ENCODE measurements around the gene LSM2. TPM values are rescaled to one million over a fixed set of nuclear protein-coding genes. Genes with fewer than 3 reads are reported as not detected.

Gene LSM2
- total and polyA plus RNA-seq, 9 of the 15 experiments (the other 6 are each of a cell fraction or from before 2014, with no cell fraction given): 154 to 407 (median 223) TPM

GRCh38 chr6:31805939-31806469 is 762 bp downstream of the LSM2 start (continued):
- TF ChIP-seq CXXC5 (CRISPR knock-in tag; IDR thresholded peaks at IDR 0.05) (no peak), ARNT (IDR thresholded peaks at IDR 0.05) (0 out of 4 replicates have a peak, but pooled peaks of 1 of the 2 experiments have one; percentile 37), TBP (optimal IDR thresholded peaks at IDR 0.05; ENCODE audit: low read depth, low read length) (no peak), CBX5 (IDR thresholded peaks at IDR 0.05; ENCODE audit: borderline replicate concordance, low read depth) (no peak), HES1 (IDR thresholded peaks at IDR 0.05; ENCODE audit: low read depth) (no peak), KDM2B (CRISPR knock-in tag; IDR thresholded peaks at IDR 0.05) (no peak), ASH1L (IDR thresholded peaks at IDR 0.05; ENCODE audit: borderline replicate concordance, low read depth, partially characterized antibody) (peak; percentile 6), ZBTB1 (CRISPR knock-in tag; IDR thresholded peaks at IDR 0.05; ENCODE audit: borderline replicate concordance, low read depth) (no peak), POLR2AphosphoS2 (IDR thresholded peaks at IDR 0.05; ENCODE audit: low read length) (no peak), TAF15 (IDR thresholded peaks at IDR 0.05; ENCODE audit: low read depth, low read length) (no peak), SMAD3 (CRISPR knock-in tag; conservative IDR thresholded peaks at IDR 0.05) (no peak), RBM25 (IDR thresholded peaks at IDR 0.05; ENCODE audit: low read depth, low read length, severe bottlenecking) (no peak), ZNF398 (CRISPR knock-in tag; IDR thresholded peaks at IDR 0.05) (0 out of 2 replicates have a peak, but pooled peaks have one; percentile 39), RUNX1 (IDR thresholded peaks at IDR 0.05; ENCODE audit: low read depth) (peak; percentile 33; the same call in 1 of the 2 replicates), ZNF184 (CRISPR knock-in tag; IDR thresholded peaks at IDR 0.05) (no peak), MTA1 (IDR thresholded peaks at IDR 0.05; ENCODE audit: borderline replicate concordance) (no peak)
- TF ChIP-seq, protein P1, sequence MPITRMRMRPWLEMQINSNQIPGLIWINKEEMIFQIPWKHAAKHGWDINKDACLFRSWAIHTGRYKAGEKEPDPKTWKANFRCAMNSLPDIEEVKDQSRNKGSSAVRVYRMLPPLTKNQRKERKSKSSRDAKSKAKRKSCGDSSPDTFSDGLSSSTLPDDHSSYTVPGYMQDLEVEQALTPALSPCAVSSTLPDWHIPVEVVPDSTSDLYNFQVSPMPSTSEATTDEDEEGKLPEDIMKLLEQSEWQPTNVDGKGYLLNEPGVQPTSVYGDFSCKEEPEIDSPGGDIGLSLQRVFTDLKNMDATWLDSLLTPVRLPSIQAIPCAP (CRISPR knock-in tag; IDR thresholded peaks at IDR 0.05; ENCODE audit: borderline replicate concordance): no peak
- TF ChIP-seq, protein P2, sequence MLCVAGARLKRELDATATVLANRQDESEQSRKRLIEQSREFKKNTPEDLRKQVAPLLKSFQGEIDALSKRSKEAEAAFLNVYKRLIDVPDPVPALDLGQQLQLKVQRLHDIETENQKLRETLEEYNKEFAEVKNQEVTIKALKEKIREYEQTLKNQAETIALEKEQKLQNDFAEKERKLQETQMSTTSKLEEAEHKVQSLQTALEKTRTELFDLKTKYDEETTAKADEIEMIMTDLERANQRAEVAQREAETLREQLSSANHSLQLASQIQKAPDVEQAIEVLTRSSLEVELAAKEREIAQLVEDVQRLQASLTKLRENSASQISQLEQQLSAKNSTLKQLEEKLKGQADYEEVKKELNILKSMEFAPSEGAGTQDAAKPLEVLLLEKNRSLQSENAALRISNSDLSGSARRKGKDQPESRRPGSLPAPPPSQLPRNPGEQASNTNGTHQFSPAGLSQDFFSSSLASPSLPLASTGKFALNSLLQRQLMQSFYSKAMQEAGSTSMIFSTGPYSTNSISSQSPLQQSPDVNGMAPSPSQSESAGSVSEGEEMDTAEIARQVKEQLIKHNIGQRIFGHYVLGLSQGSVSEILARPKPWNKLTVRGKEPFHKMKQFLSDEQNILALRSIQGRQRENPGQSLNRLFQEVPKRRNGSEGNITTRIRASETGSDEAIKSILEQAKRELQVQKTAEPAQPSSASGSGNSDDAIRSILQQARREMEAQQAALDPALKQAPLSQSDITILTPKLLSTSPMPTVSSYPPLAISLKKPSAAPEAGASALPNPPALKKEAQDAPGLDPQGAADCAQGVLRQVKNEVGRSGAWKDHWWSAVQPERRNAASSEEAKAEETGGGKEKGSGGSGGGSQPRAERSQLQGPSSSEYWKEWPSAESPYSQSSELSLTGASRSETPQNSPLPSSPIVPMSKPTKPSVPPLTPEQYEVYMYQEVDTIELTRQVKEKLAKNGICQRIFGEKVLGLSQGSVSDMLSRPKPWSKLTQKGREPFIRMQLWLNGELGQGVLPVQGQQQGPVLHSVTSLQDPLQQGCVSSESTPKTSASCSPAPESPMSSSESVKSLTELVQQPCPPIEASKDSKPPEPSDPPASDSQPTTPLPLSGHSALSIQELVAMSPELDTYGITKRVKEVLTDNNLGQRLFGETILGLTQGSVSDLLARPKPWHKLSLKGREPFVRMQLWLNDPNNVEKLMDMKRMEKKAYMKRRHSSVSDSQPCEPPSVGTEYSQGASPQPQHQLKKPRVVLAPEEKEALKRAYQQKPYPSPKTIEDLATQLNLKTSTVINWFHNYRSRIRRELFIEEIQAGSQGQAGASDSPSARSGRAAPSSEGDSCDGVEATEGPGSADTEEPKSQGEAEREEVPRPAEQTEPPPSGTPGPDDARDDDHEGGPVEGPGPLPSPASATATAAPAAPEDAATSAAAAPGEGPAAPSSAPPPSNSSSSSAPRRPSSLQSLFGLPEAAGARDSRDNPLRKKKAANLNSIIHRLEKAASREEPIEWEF (CRISPR knock-in tag; IDR thresholded peaks at IDR 0.05): no peak
- TF ChIP-seq, protein P3, sequence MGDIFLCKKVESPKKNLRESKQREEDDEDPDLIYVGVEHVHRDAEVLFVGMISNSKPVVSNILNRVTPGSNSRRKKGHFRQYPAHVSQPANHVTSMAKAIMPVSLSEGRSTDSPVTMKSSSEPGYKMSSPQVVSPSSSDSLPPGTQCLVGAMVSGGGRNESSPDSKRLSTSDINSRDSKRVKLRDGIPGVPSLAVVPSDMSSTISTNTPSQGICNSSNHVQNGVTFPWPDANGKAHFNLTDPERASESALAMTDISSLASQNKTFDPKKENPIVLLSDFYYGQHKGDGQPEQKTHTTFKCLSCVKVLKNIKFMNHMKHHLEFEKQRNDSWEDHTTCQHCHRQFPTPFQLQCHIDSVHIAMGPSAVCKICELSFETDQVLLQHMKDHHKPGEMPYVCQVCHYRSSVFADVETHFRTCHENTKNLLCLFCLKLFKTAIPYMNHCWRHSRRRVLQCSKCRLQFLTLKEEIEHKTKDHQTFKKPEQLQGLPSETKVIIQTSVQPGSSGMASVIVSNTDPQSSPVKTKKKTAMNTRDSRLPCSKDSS (IDR thresholded peaks at IDR 0.05; ENCODE audit: low read depth, partially characterized antibody): no peak
